SK-N-SH treated with all-trans-retinoic acid at 6 μM for 48 hours (cell line): Measurements from ENCODE around the gene ZXDC.

ENCODE experiments used
- ARNTL ChIP-seq: fragments of 450-650 bp; formaldehyde crosslinking; IDR thresholded peaks from 2 replicates; pipeline ENCODE4 v1.5.0; 2020; ENCODE audit warnings: low read depth, mild to moderate bottlenecking, moderate library complexity, borderline replicate concordance
- CSDC2 ChIP-seq: fragments of 250-450 bp; sonication (Bioruptor Pico); IDR thresholded peaks from 2 replicates; pipeline ENCODE4 v1.5.0; 2020; ENCODE audit warnings: mild to moderate bottlenecking, moderate library complexity
- GLIS3 ChIP-seq: fragments of 250-450 bp; sonication (Bioruptor Pico); IDR thresholded peaks from 2 replicates; pipeline ENCODE4 v1.5.0; 2020; ENCODE audit warnings: mild to moderate bottlenecking, moderate library complexity
- RARB ChIP-seq: fragments of 250-450 bp; sonication (Bioruptor Pico); IDR thresholded peaks from 2 replicates; pipeline ENCODE4 v1.8.0; 2021; ENCODE audit warnings: mild to moderate bottlenecking, moderate library complexity
- SNAI2 ChIP-seq: fragments of 250-450 bp; sonication (Bioruptor Pico); IDR thresholded peaks from 2 replicates; pipeline ENCODE4 v1.5.0; 2020; ENCODE audit warnings: mild to moderate bottlenecking, moderate library complexity
- ZFP30 ChIP-seq: fragments of 450-650 bp; formaldehyde crosslinking; IDR thresholded peaks from 2 replicates; pipeline ENCODE4 v1.5.0; 2022; ENCODE audit warnings: mild to moderate bottlenecking, moderate library complexity
- ZNF565 ChIP-seq: fragments of 450-650 bp; formaldehyde crosslinking; conservative IDR thresholded peaks from 2 replicates; pipeline ENCODE4 v1.5.0; 2020; ENCODE audit warnings: low read depth, mild to moderate bottlenecking, moderate library complexity
- ZNF8 ChIP-seq: fragments of 450-650 bp; formaldehyde crosslinking; IDR thresholded peaks from 2 replicates; pipeline ENCODE4 v1.5.0; 2020; ENCODE audit warnings: mild to moderate bottlenecking, moderate library complexity
- TF ChIP-seq, protein P1 (sequence below): fragments of 250-450 bp; sonication (Bioruptor Pico); IDR thresholded peaks from 2 replicates; pipeline ENCODE4 v1.8.0; 2020; ENCODE audit warnings: mild to moderate bottlenecking, moderate library complexity, borderline replicate concordance
- TF ChIP-seq, protein P2 (sequence below): fragments of 250-450 bp; sonication (Bioruptor Pico); IDR thresholded peaks from 2 replicates; pipeline ENCODE4 v1.5.1; 2020; ENCODE audit warnings: low read depth, mild to moderate bottlenecking, moderate library complexity

DNA sequence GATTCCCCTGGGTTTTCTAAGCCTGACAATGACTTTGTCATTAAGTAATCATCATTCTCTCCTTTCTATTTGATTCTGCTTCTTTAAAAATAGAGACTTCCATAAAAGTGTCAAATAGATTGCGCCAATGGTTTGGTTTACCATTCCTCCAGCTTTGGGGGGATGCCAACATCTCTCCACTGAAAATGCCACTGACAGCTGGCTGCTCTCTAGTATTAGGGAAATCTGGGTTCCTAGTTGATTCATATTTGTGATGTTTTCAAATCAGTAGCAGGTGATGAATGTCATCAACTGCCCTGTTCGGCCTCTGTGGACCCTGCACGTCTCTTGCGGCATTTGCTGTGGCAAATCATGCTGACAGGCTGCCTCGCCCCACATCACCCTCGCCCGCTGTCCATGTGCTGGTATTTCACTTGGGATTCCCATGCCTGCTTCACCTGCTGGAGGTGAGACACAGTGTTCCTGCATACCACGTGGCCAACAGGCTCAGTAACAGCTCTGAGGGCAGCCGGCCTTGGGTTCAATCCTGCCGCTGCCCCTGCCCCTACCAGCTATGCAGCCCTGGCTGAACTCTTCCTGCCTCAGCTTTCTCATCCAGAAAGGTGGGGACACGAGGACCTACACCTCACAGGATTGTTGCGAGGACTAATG is 28.1 kb downstream of the ZXDC start:
- TF ChIP-seq CSDC2 (CRISPR knock-in tag): no peak
- no peak for TF ChIP-seq RARB
- TF ChIP-seq ARNTL (CRISPR knock-in tag): no peak
- TF ChIP-seq, protein P1, sequence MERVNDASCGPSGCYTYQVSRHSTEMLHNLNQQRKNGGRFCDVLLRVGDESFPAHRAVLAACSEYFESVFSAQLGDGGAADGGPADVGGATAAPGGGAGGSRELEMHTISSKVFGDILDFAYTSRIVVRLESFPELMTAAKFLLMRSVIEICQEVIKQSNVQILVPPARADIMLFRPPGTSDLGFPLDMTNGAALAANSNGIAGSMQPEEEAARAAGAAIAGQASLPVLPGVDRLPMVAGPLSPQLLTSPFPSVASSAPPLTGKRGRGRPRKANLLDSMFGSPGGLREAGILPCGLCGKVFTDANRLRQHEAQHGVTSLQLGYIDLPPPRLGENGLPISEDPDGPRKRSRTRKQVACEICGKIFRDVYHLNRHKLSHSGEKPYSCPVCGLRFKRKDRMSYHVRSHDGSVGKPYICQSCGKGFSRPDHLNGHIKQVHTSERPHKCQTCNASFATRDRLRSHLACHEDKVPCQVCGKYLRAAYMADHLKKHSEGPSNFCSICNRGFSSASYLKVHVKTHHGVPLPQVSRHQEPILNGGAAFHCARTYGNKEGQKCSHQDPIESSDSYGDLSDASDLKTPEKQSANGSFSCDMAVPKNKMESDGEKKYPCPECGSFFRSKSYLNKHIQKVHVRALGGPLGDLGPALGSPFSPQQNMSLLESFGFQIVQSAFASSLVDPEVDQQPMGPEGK (CRISPR knock-in tag): no peak
- TF ChIP-seq ZFP30: no peak
- TF ChIP-seq, protein P2, sequence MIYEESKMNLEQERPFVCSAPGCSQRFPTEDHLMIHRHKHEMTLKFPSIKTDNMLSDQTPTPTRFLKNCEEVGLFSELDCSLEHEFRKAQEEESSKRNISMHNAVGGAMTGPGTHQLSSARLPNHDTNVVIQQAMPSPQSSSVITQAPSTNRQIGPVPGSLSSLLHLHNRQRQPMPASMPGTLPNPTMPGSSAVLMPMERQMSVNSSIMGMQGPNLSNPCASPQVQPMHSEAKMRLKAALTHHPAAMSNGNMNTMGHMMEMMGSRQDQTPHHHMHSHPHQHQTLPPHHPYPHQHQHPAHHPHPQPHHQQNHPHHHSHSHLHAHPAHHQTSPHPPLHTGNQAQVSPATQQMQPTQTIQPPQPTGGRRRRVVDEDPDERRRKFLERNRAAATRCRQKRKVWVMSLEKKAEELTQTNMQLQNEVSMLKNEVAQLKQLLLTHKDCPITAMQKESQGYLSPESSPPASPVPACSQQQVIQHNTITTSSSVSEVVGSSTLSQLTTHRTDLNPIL (CRISPR knock-in tag): no peak
- TF ChIP-seq ZNF8 (CRISPR knock-in tag): no peak
- no peak for TF ChIP-seq SNAI2
- no peak for TF ChIP-seq GLIS3 (CRISPR knock-in tag)
- TF ChIP-seq ZNF565: no peak
